ENCODE measurements around the gene SLC9A9. TPM values are rescaled to one million over a fixed set of nuclear protein-coding genes. Genes with fewer than 3 reads are reported as not detected.

SLC9A9 gene
- total RNA-seq, 4 donors from 2014 or later: 10.1 to 27.2 (median 16.7) TPM

DNA sequence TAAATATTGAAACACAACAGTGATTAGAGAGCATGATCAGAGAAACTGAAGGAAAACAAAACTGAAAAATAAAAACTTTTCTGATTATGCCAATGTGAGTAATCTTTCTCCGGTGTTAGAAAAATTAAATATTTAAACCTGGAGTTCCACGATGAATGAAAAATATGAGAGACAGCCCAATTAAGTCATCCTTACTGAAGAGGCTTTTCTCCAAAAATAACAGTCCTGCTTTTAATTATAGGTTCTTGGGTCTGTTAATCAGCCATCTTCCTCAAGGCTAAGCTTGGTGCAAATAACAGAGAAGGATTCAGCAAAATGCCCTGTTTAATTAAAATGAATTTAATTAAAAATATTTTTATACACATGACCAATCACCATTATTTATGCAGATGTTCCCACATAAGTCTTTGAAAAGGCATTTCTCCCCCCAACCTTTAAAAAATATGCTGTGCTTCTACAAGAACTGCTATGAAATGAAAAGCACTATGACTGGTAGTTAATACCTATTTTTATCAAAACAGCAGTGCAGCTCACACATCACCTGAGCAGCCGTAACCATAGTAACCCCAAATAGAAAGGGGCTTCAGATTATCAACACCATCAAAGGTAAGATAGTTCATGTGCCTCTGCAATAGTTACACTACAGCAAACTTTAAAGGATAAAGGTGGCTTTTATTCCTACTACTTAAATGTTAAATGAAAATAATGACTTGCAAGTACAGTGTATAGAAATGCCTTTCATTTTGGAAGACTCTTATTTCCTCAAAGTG is 175.7 kb downstream of the SLC9A9 start:
- no peak overlapping the region for H3K27ac ChIP-seq
- WGBS, 2 donors (ENCODE audit: low coverage in 1 of 2): 76 to 78% methylated on average over 3 of the region's 3 CpGs
- no peak for ATAC-seq
- peaks cover 0 to 8% (median 0%) of the 10 kb centered on the region in 3 donors for H3K4me1 ChIP-seq
- no peaks in the 10 kb centered on the region for H3K9me3 ChIP-seq
- H3K36me3 ChIP-seq: no peaks in the 10 kb centered on the region
- no peaks in the 10 kb centered on the region for H3K27me3 ChIP-seq
- H3K4me3 ChIP-seq: no peak overlapping the region
- TF ChIP-seq EP300 (IDR thresholded peaks at IDR 0.05) (no peak), POLR2AphosphoS5 (IDR thresholded peaks at IDR 0.05) (no peak), POLR2A (IDR thresholded peaks at IDR 0.05) (no peak), CTCF (IDR thresholded peaks at IDR 0.05) (no peak)

- no peaks in the 10 kb centered on the region for H3K36me3 ChIP-seq
- no peak for TF ChIP-seq POLR2A (IDR thresholded peaks at IDR 0.05)
- no peak for TF ChIP-seq EP300 (IDR thresholded peaks at IDR 0.05)
- TF ChIP-seq CTCF (IDR thresholded peaks at IDR 0.05): no peak
- TF ChIP-seq POLR2AphosphoS5 (IDR thresholded peaks at IDR 0.05): no peak
- no peaks in the 10 kb centered on the region for H3K27me3 ChIP-seq
- H3K9me3 ChIP-seq: no peaks in the 10 kb centered on the region
- no peak overlapping the region for H3K4me3 ChIP-seq
- no peak for ATAC-seq
- no peak overlapping the region for H3K27ac ChIP-seq
- peaks cover 0 to 8% (median 0%) of the 10 kb centered on the region in 3 donors for H3K4me1 ChIP-seq
- WGBS, 2 donors (ENCODE audit: low coverage in 1 of 2): 38 to 47% methylated on average over 1 of the region's 1 CpG
Observed at GRCh38 chr3:143671626-143672025, 176.6 kb downstream of the SLC9A9 start.

- H3K4me3 ChIP-seq: no peak overlapping the region
- H3K27ac ChIP-seq: no peak overlapping the region
- peaks cover 0 to 3% (median 0%) of the 10 kb centered on the region in 3 donors for H3K4me1 ChIP-seq
- TF ChIP-seq CTCF (IDR thresholded peaks at IDR 0.05): no peak
- TF ChIP-seq POLR2AphosphoS5 (IDR thresholded peaks at IDR 0.05): no peak
- no peak for TF ChIP-seq EP300 (IDR thresholded peaks at IDR 0.05)
- no peak for TF ChIP-seq POLR2A (IDR thresholded peaks at IDR 0.05)
- 55 to 70% methylated on average over 5 of the region's 5 CpGs for WGBS, 2 donors (ENCODE audit: low coverage in 1 of 2)
- peaks cover 0 to 1% (median 0%) of the 10 kb centered on the region in 3 donors for H3K9me3 ChIP-seq
- no peaks in the 10 kb centered on the region for H3K27me3 ChIP-seq
- ATAC-seq: peak; percentile 43
- H3K36me3 ChIP-seq: no peaks in the 10 kb centered on the region
Observed at GRCh38 chr3:143668924-143669790, 179.1 kb downstream of the SLC9A9 start.

GRCh38 chr3:143668385-143668784 is 179.9 kb downstream of the SLC9A9 start:
- TF ChIP-seq POLR2A (IDR thresholded peaks at IDR 0.05): no peak
- no peak for TF ChIP-seq EP300 (IDR thresholded peaks at IDR 0.05)
- TF ChIP-seq CTCF (IDR thresholded peaks at IDR 0.05): no peak
- no peak for TF ChIP-seq POLR2AphosphoS5 (IDR thresholded peaks at IDR 0.05)
- H3K4me3 ChIP-seq: no peak overlapping the region
- no peaks in the 10 kb centered on the region for H3K27me3 ChIP-seq
- 94 to 97% methylated on average over 4 to 5 of the region's 5 CpGs for WGBS, 2 donors (ENCODE audit: low coverage in 1 of 2)
- peaks cover 0 to 3% (median 0%) of the 10 kb centered on the region in 3 donors for H3K9me3 ChIP-seq
- H3K4me1 ChIP-seq: no peaks in the 10 kb centered on the region
- ATAC-seq: no peak
- no peak overlapping the region for H3K27ac ChIP-seq
- H3K36me3 ChIP-seq: no peaks in the 10 kb centered on the region

All from gastroesophageal sphincter (tissue), 4 donors.